HG03108 (cell line): ENCODE measurements around the gene RNF138.
"Not testable (repeated sequence)": the region's sequence is repeated elsewhere in the genome, so short reads cannot be mapped to it uniquely, and the experiment has no call there.

ENCODE experiments used
- ATAC-seq: cut with Tn5 transposase; IDR thresholded peaks from one replicate; pipeline ENCODE4 v1.9.1; 2021; ENCODE audit warnings: moderate library complexity; ENCODE audit not compliant: unreplicated experiment

Gene RNF138, protein sequence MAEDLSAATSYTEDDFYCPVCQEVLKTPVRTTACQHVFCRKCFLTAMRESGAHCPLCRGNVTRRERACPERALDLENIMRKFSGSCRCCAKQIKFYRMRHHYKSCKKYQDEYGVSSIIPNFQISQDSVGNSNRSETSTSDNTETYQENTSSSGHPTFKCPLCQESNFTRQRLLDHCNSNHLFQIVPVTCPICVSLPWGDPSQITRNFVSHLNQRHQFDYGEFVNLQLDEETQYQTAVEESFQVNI

DNA sequence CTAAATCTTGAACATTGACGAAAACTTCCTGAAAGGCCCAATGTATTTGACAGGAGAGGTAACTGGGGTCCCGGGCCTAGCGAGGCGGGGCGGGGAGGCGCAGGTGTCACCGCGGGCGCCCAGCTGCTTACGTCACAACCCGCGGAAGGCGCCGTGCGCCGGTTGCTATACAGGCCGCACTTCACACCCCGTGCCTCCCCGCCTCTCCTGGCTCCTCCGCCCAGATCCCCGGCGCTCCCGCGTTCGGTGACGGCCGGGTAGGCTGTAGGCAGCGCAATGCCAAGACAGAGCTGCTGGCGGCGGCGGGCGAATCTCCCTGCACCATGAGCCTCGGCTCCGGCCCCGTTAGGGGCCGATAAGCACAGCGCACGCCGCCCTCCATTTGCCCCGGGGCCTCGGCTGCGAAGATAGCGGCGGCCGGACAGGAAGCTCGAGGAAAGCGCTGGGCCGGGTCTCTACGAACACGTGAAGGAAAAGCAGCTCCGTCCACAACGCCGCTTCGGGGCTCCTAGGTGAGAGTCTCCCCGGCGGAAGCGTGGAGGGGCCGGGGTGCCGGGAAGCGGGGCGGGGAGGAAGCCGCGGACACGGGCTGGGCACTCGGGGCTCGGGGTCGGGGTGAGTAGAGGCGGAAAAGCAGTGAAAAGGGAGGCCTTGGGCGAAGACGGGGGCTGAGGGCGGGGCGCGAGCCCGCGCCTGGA is at the start of gene RNF138:
RNF138 (plus strand) TSS at position 151 of the 698 bp plus-strand sequence. CDS start 903 bp downstream, outside the sequence.
- peak; percentile 47 for ATAC-seq

DNA sequence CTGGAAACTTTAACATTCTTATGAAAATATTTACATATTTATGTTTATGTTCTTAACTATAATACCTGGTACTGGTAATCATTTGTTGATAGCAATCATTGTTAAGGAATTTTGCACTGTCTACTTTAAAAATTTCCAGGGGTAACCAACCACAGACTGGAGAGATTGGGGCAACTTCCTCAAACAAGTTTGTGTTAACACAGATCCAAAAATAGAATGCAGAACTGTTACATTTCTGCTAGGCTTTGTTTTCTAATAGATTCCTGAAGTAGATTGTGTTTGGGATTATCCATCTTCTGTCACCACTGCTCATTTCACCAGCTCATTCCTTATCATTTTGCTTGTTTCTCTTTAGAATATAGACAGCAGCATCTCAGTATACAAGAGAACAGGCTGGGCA is 49.3 kb upstream of the RNF138 start:
- ATAC-seq = no peak

DNA sequence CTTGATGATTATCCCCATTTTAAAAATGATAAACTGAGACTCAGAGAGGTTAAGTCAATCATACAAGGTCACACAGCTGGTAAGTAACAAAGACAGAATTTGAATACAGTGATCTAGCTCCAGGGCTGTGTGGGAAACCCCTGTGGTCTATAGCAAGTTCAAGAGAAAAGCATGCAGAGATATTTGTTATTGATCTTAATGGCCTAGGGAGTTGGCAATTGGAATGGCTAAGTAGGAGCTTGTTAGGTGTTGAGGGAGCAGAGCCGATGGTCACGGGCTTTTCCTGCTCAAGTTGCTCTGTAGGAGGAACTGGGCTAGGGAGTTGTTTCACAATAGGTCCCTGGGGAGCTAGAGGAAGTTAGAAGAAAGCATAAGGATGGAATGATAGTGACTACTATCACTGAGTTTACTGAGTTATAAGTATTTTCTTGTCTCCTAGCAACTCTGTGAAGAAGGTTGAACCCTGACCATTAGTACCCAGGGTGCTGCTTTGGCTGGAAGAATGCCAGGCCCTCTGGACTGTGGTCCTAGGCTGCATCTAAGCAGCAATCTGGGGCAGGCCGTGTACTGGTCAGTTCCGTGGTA is 43.1 kb upstream of the RNF138 start:
- no peak for ATAC-seq

DNA sequence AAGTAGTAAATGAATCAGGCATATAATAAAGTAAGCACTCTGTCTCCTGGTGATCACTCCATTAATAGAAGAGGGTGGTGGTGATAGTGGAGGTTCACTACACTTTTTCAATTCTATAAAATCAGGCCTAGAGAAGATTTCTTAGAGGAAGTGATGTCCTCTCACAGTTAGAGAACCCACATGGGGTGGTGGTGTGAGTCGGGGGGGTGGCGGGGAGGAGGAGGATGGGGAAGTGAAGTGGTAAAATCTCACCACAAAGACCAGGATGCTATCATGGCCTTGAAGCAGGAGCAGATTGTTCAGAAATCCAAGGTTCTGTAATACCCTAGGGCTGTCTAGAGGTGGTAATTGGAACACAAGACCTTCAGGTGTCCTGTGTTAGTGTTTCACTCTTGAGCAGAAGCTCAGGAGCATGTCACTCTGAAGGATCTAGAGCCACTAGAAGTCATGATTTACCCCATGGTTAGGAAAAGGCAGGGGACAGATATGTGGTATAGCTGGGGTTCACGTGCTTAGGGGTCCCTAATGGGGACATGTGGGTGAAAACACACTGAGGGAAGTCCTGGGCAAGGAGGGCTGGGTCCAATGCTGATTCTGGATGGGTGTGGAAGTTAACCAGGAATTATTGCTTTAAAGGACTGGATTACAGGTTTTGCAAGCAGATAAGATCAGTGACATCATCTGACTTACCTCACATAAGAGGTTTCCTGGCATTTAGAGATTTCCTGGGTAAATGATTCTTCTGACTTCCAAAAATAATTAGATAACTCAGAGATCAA is 42.1 kb upstream of the RNF138 start:
- peak; percentile 55 for ATAC-seq

DNA sequence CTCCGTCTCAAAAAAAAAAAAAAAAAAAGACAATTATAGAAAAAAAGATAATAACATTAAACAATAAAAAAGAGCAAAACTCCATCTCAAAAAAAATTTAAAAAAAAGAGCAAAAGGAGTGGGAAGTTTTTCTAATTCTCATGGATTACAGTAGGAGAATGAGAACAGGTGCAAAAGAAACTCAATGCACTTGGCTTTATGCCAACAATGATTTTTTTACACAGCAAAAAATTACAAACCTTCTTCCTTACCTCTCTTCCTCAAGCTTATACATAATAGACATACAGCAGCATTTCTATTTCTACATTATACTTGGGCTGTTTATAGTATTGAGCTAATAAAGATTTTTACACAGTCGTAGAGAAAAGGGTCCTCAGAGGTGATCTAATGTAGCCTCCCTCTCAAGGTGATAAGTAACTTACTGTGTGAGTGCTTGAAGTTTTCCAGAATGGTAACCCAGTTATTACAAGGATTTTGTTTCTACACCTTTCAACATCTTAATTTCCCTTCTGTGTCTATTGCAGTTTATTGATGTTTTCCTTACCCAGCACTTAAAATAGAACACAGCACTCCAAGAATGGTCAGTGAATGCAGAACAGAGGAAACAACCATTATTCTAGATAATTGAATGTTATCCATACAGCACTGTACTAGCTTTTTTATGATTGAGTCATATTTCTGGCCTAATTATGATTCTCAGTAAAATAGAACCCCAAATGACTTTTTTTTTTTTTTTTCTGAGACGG is 34.9 kb upstream of the RNF138 start:
- no peak for ATAC-seq

DNA sequence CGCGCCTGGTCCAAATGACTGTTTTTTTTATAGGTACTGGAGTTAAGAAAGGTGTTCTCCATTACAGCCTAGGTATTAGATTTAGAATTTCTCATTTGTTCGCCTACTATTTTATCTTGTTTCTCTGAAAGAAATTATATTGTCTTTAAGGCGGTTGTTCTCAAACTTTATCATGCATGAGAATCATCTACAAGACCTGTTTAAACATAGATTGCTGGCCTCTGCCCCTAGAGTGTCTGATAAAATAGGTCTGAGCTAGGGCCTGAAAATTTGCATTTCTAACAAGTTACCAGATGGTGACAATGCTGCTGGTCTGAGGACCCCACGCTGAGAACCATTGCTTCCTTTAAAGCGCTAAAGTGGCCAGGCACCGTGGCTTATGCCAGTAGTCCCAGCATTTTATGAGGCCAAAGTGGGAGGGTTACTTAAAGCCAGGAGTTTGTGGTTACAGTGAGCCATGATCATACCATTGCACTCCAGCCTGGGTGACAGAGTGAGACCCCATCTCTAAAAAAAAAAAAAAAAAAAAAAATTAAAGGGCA is 34.0 kb upstream of the RNF138 start:
- no peak for ATAC-seq

DNA sequence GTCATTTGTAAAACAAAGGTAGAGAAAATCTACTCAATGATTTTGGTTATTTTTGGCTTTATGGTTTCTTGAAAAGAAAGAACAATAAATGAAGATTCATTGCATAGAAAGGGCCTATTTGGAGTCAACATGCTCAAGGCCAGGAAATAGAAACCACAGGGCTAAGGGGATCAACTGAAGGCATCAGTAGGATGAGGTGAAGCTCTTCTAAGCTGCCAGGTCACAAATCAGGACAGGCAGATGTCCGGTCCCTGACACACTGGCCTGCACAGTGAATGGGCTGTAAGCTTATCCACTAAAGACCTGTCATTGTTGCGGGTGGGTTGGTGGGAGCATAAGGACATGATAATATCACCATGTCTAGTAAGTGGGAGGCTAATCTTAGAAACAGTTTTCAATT is 31.6 kb upstream of the RNF138 start:
- ATAC-seq = no peak

DNA sequence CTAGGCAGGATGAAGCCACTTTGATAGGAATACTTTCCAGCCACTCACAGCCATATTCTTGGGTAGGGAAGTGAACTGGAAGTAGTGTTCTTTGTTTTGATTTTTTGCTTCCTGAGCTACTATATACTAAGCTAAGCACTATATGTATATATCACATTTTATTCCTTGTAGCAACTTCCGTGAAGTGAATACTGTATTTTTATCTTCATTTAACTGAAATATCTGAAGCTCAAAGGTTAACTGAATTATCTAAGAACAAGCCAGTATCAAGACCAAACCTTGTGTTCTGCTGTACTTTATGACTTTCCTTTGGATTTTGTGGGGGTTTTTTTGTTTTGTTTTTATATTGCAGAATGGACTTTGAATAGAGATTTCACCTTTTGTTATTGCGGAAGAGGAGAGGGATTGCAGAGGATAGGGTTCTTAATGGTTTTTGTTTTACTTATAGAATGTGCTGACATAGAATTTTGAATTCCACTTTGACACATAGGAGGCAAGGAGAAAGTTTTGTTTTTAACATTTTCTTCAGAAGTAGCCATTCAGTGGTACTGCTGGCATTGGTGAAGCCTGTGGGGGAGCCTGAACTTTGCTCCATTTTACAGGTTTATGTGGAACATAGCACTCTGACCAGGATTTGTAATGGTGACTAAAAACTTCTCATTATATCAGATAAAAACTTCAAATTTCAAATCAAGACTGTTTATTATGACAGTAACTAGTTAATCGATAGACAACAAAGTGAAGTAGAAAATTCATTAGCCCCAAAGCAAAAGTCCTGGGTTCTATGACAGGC is 24.1 kb upstream of the RNF138 start:
- no peak for ATAC-seq

DNA sequence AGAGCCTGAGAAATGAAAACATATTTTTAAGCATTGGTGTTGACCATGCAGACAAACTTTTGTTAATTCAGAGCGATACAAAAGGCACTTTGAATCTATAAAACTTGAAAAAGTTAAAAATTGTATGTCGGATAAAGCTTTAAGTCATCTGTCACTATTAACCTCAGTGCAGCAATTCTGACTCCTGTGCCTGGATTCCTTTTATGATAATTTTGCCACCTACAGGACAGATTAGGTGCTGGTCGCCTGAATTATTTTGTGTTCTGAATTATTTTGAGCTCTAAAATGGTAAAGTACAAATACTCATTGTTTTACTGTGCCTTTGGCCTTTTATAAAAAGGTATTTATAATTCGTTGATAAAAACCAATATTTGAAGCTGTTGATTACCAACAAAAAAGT is 19.4 kb upstream of the RNF138 start:
- no peak for ATAC-seq

DNA sequence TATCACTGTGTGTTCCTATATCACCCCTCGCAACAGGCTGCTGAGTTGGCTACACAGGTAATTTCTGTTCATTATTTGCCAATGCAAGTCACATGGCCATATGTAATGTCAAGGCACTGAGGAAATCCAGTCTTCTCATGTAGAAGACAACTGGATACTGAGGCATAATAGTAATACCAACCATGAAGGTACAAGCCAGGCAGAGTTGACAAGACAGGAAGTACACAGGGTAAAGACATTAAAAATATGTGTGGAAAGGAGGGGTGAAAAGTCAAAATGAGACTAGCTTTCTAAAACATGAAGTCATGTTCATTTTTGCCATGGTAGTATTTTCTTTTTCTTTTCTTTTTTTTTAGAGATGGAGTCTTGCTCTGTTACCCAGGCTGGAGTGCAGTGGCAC is 17.5 kb upstream of the RNF138 start:
- ATAC-seq = no peak

DNA sequence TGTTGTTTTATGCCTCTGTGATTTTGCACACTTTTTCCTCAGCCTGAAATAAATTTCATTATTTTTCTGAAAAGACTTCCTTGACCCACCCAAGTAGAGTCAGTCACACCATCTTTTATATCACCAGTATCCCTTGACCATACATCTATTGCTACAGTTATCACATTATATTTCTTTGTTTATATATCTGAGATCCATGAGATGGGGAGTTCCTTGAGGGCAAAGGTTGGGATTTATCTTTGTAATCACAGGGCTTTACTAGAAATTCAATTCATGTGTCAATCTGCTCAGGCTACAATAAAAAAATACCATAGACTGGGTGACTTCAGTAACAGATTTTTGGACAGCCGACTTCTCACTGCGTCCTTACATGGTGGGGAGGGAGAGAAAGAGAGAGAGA is 12.8 kb upstream of the RNF138 start:
- no peak for ATAC-seq

DNA sequence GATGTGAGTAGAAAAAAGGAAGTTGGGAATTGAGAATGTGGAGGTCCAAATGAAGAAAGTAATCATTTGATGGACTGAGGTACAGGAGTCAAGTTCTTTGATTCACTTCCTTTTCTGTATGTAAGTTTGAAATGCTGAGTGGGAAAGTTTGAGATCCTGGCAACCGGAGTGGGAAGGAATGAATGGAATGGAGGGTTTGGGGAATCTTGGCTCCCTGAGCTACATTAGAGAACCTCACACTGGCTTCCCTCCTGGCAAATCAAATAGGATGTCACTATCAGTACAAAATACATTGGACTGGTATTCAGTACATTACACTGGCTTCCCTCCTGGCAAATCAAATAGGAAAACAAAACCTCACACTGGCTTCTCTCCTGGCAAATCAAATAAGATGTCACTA is 9.8 kb upstream of the RNF138 start:
- no peak for ATAC-seq

DNA sequence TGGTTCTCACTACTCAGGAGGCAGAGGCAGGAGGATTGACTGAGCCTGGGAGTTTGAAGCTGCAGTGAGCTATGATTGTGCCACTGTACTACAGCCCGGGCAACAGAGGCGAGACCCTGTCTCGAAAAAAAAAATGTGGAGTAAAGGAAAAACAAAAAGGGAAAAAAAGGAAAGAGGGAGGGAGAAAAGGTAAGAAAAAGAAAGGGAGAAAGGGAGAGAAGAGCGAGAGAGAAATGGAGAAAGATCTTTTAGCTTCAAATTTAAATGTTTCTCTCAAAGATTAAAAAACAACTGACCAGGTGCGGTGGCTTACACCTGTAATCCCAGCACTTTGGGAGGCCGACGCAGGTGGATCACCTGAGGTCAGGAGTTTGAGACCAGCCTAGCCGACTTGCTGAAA is 7.9 kb upstream of the RNF138 start:
- ATAC-seq = no peak

DNA sequence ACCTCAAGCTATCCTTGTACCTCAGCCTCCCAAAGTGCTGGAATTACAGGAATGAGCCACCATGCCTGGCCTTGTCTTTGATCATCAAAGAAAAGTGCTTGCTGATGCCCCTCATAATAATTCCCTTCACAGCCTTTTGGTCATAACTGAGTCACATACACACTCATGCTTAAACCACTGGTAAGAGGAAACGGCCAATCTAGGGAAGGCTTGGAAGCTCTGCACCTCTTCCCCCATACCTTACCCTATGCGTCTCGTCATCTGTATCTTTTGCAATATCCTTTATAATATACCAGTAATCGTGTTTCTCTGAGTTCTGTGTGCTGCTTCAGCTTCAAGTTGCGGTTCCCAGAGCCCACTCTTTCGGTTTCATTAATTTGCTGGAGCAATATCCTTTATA is 4.8 kb upstream of the RNF138 start:
- no peak for ATAC-seq

DNA sequence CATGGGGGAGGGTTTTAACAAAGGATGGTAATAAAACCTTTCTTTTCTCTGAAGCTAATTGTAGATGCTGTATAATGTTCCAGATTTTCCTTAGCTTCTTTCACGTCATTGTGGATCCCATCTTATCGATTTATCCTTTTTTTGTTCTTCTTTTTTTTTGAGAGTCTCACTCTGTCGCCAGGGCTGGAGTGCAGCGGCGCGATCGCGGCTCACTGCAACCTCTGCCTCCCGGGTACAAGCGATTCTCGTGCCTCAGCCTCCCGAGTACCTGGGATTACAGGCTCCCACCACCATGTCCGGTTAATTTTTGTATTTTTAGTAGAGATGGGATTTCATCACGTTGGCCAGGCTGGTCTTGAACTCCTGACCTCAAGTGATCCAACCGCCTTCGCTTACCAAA is 843 bp upstream of the RNF138 start:
- not testable (repeated sequence) for ATAC-seq

DNA sequence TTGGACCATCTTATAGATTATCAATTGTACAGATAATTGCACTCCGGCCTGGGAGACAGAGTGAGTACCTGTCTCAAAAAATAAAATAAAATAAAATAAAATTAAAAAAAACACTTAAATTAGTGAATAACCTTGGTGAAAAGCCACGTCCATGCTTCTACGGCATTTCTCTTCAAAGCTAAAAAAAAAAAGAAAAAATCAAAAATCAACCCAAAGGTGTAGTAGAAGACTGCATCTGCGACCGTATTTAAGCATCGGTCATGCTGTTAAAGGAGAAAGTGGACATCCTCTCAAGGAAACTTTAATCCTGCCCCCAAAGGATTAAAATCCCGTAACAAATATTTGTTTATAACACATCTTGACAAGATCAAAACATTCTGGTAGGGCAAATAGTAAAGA is 350 bp upstream of the RNF138 start:
- ATAC-seq = no peak

DNA sequence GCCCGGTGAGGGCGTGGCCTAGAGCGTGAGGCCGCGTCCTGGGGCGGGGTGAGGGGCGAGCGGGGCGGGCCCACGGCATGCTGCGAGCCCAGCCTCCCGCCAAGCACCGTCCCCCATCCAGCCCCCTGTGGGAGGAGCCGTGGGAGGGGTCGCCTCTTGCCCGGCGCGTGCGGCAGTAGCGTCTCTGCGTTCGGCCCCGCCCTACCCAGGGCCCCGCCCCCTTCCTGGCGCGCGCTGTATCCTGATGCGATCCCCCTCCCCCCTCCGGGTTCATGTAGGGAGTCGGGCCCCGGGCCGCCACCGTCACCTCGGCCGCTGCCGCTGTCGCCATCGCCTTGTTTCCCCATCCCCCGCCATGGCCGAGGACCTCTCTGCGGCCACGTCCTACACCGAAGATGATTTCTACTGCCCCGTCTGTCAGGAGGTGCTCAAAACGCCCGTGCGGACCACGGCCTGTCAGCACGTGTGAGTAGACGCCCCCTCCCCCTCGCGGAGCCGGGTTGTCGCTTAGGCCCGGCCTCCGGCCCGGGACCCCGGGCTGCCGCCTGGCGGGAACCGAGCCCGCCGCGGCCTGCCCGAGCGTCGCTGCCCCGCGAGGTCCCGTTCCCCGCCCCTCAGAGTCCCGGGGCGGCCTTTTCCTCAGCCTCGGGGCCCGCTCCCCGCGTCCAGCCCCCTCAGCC is 888 bp downstream of the RNF138 start:
- ATAC-seq = peak; percentile 79

DNA sequence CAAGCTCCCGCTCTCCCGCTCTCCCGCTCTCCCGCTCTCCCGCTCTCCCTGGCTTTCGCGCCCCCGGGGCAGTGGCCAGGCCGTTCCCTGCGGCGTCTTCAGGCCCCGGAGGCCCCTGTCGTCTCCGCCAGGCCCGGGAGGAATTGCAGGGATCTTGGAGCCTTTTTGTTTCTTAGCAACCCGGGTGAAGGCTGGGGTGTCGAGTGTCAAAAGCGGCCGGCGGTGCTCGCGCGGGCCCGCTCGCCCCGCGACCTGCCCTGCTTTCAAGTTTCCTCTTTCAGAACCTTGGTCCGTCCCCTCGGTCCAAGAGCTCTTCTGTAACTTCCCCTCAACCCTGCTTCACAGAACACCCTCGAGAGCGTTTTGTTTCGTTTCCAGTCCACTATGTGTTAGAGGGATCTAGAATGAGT is 1.4 kb downstream of the RNF138 start:
- peak; percentile 11 for ATAC-seq

DNA sequence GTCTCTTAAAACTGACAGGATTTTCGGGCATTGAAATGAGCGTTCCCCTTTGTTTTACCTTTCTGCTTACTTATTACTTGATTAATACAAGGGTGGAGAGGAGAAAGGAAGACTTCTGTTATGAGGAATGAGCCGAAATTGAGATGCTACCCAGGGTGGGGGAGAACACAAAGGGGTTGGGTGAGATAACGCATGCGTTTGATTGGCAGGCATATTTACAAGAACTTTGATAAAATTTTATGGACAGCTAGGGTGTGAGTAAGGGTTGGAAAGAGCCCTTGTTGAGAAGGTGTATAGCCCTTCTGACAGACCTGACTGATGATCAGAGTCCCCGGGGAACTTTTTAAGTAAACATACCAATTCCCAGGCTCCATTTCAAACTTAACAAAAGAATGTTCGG is 1.8 kb downstream of the RNF138 start:
- ATAC-seq = no peak
